SK-N-SH (cell line): ENCODE measurements around the gene DSG2.

Source experiments
- CHD2 ChIP-seq: fragments of 150-350 bp; IDR thresholded peaks from 2 replicates; pipeline ENCODE4 v1.6.1; 2018; ENCODE audit warnings: low read length; ENCODE audit not compliant: partially characterized antibody
- CTCF ChIP-seq: fragments of 200-600 bp; sonication (generic); IDR thresholded peaks from 2 replicates; pipeline ENCODE4 v1.6.1; 2017; ENCODE audit warnings: antibody characterized with exemption, mild to moderate bottlenecking, moderate library complexity
- EZH2phosphoT487 ChIP-seq: fragments of 200-600 bp; sonication (generic); IDR thresholded peaks from 2 replicates; pipeline ENCODE4 v1.6.1; 2017; ENCODE audit warnings: low read depth, mixed run types, mild to moderate bottlenecking, antibody characterized with exemption, moderate library complexity, borderline replicate concordance
- NFIC ChIP-seq: IDR thresholded peaks from 2 replicates; pipeline ENCODE4 v1.4.0; 2012; ENCODE audit warnings: borderline replicate concordance
- POLR2AphosphoS5 ChIP-seq: IDR thresholded peaks from 2 replicates; pipeline ENCODE4 v1.6.1; 2012; ENCODE audit warnings: low read depth, low read length
- RAD21 ChIP-seq: IDR thresholded peaks from 2 replicates; pipeline ENCODE4 v1.6.1; 2012; ENCODE audit warnings: mild to moderate bottlenecking, low read length
- REST ChIP-seq: IDR thresholded peaks from 2 replicates; pipeline ENCODE4 v1.6.1; 2012; ENCODE audit warnings: mild to moderate bottlenecking, low read depth, low read length, moderate library complexity
- YY1 ChIP-seq: IDR thresholded peaks from 2 replicates; pipeline ENCODE4 v1.4.0; 2012; ENCODE audit warnings: low read depth, mild to moderate bottlenecking

GRCh38 chr18:31482051-31482450 is 15.9 kb upstream of the DSG2 start:
- TF ChIP-seq POLR2AphosphoS5 (no peak), CTCF (no peak), RAD21 (no peak), EZH2phosphoT487 (no peak), CHD2 (no peak), NFIC (no peak), YY1 (no peak), REST (no peak)
